ENCODE results near the gene PRSS27.
A peak's percentile ranks its signal among the peaks of the same experiment; 100 is the strongest.
"Not testable (repeated sequence)": the region's sequence is repeated elsewhere in the genome, so short reads cannot be mapped to it uniquely, and the experiment has no call there.

PRSS27 gene

DNA sequence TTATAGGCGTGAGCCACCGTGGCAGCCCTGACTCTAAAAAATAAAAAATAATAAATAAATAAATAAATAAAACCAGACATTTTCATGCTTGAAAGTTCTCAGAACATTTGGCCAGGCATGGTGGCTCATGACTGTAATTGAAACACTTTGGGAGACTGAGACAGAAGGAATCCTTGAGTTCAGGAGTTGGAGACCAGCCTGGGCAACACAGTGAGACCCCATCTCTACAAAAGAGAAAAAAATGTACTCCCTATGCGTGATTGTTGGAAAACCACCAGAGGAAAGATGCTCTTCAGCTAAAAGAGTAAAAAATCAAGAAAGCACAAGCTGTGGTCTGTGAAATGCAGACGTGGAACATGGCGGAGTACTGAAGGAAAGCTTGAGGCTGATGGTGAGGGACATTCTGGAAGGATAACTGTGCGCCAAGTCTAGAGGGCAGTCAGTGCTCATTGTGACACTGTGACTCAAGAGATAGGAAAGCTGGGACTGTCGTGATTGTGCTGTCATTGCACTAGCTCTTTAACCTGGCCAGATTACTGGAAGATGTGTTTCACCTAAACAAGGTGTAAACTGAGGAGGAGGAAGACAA is 4.2 kb upstream of the PRSS27 start:
- DNase-seq (ENCODE audit: low spot score): no peak

DNA sequence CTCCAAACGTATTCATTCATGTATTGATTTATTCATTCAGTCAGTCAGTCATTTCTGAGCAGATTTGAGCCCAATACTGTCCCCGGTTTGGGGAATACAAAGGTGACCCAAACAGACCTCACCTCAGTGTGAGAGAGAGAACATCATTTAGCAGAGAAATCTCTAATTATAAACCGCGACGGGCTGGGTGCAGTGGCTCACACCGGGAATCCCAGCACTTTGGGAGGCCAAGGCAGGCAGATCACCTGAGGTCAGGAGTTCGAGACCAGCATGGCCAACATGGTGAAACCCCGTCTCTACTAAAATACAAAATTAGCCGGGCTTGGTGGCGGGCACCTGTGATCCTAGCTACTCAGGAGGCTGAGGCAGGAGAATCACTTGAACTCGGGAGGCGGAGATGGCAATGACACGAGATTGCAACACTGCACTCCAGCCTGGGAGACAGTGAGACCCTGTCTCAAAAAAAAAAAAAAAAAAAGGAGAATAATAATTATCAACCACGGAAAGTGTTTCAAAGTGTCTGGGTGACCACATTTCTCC is 1.7 kb upstream of the PRSS27 start:
- DNase-seq (ENCODE audit: low spot score): not testable (repeated sequence)

GRCh38 chr16:2720719-2721633 is 952 bp upstream of the PRSS27 start:
- peak; percentile 87 for DNase-seq (ENCODE audit: low spot score)

DNA sequence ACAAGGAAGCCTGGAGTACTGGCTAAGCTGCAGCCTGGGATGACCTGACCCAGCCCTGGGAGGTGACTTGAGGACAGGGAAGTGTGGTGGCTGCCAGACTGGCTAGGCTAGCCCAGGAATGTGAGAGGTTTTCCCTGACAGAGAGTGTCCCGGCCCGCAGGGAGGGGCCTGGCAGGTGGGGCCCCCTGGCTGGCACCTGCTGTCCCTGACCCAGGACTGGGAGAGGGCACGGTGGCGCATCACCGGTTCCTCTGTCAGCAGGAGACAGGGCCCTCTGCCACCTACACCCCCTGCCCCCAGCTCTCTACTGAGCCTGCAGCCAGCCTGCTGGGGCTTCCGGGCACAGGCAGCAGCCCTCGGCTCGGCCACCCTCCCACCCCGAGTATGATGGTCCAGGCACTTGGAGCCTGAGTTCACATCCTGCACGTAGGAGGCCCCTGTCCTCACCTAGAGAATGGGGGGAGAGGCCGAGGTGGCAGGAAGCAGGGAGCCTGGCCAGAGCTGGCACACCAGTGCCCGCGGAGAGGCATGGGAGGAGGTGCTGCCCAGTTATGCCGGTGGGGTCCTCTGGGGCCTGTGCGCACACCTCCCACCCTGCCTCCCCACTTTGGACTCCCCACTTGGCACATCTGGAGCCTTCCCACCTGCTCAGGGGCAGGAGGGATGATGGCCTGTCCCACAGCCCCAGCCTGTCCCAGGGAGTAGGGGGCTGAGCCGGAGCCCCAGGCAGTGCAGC is 528 bp downstream of the PRSS27 start:
- no peak for DNase-seq (ENCODE audit: low spot score)

- DNase-seq (ENCODE audit: low spot score): no peak
These were observed 2.4 kb downstream of the PRSS27 start for GRCh38 chr16:2717383-2718263.

DNA sequence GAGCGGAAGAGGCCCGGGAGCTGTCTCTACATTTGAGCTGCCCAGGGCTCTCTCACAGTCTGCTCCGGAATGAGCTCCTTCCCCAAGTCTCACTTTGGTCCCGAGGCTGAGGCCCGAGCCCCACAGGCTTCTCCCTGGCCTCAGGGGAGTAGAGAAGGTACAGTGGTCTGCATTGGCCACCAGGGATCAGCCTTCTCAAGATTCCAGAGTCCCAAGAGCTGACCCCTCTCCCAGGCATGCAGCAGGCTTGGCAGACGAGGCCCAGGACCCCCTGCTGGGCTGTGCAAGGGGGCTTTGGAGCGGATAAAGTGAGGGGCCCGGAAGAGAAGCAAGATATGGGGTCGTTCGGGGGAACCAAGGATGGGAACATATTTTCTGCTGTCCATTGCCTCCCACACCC is 3.1 kb downstream of the PRSS27 start:
- no peak for DNase-seq (ENCODE audit: low spot score)

DNA sequence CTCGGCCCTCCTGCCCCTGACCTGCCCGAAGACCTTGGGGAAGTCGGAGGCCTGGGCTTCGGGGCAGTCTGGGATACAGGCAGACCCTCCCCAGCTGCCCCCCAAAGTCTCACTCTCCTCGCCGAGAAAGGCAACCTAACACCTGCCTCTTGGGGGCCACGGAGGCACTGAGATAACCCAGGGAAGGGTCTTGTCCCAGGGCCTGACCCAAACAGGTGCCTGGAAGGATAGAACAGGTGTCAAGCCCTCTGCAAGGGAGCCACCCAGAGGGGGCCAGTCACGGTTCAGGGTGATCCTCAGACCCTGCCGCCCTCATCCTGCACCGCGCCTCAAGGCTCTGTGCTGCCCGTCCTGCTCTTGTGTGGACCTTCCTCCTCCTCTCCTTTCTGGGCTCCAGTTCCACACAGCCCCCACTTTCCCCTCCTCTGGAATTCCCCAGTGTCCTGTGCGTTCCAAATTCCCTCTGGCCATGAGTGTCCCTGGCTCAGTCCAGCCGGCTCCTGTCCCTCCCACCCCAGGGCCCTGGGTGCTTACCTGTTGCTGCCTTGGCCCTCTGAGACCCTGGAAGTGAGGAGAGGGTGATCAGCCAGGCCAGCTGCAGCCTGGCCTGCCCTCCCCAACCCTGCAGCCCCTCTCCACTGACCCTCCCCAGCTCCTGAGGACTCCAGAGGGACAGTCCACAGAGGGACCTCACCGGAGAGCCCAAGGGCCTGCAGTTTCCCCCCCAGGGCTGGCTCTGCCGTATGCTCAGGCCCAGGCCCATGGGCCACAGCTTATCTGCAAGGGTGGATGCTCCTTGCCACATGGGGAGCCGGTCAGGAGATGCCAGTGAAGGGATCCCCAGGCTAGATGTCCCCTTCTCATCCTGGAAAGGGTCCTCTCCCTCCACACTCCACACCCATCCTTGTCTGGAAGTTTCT is 3.8 kb downstream of the PRSS27 start:
- no peak for DNase-seq (ENCODE audit: low spot score)

DNA sequence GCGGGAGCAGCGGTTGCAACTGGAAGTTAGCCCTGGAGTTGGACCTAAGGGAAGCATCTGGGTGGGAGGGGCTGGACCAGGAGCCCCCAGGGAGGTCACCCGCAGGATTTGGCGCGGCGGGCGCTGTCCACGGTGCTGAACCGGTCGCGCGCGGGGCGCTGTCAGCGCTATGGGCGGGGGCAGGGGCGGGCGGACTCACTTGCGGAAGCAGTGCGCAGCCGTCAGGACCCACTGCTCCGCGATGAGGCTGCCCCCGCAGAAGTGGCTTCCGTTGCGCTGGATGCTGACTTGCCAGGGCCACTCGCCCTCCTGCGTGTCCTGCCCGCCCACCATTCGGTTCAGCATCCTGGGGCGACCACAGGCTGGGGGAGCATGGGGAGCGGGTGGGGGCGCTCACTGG is 4.5 kb downstream of the PRSS27 start:
- DNase-seq (ENCODE audit: low spot score): peak; percentile 14

GRCh38 chr16:2715064-2715463 is 5.0 kb downstream of the PRSS27 start:
- DNase-seq (ENCODE audit: low spot score): no peak

DNA sequence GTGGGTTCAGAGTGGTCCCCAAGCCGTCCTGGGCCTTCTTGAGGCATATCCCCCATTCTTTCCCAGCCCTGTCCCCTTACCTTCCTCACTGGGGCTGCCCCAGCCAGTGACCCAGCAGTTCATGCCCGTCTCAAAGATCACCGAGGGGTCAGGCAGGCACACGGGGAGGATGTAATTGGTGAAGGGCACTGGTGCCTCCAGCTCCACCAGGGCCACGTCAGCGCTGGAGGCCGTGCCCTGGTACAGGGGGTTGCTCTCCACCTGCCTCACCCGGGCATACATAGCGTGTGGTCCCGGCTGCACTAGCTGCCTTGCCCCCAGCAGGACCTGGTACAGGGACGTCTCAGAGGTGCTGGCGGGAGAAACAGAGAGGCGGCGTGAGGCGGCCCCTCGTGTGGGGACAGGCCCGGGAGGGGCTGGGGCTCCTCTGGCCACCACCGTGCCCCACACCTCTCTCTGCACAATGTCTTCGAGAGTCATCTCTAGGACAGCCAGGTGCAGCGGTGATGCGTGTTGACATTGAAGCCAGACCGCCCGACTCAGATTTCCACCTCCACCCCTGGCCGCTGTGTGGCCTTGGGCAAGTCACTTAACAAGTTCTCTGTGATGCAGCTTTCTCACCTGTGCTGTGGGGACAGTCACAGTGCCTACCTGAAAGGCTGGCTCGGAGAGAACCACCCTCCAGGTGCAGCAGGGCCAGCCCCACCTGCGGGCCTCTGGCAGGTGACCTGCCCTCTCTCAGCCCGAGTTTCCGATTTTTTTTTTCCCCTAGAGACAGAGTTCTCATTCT is 5.8 kb downstream of the PRSS27 start:
- no peak for DNase-seq (ENCODE audit: low spot score)

DNA sequence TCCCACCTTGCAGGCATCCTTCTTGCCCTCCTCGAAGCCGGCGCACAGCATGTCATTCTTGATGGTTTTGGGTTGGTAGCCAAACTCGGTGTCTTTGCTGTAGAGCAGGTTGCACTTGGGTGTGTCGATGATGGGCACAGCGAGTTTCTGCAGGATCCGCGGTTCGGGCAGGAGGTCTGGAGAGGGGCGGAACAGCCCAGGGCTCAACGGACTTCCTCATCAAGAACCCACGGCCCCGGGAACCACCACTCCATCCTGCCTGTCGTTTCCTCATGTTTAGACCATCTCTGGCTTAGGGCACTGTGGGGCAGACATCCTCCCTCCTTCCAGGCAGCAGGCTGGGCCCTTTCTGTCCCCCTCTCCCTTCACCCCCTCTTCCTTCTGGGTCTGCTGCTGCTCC is 6.5 kb downstream of the PRSS27 start:
- no peak for DNase-seq (ENCODE audit: low spot score)

DNA sequence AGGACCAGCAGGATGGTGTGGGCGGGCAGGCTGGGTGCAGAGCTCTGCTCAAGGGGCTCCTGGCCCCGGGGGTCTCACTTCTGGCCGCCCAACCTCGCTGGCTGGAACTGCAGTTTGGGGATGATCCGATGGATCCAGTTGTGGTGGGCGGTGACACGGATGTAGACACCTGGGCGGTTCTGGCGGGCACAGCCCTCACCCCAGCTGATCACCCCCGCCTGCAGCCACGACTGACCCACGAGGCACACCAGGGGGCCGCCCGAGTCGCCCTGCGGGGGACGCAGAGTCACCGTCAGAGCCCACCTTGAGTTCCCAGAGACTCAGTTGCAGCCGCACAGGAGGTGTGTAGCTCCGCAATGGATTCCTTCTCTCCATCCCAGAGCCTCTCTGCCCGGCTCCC is 7.5 kb downstream of the PRSS27 start:
- no peak for DNase-seq (ENCODE audit: low spot score)

GRCh38 chr16:2712063-2712441 is 8.0 kb downstream of the PRSS27 start:
- DNase-seq (ENCODE audit: low spot score): no peak

GRCh38 chr16:2711370-2712062 is 8.5 kb downstream of the PRSS27 start:
- DNase-seq (ENCODE audit: low spot score): no peak

GRCh38 chr16:2710711-2711231 is 9.3 kb downstream of the PRSS27 start:
- DNase-seq (ENCODE audit: low spot score): no peak

- DNase-seq (ENCODE audit: low spot score): no peak
These were observed 9.9 kb downstream of the PRSS27 start for GRCh38 chr16:2710021-2710710.

- DNase-seq (ENCODE audit: low spot score): no peak
These were observed 10.4 kb downstream of the PRSS27 start for GRCh38 chr16:2709588-2709984.

- DNase-seq (ENCODE audit: low spot score): no peak
These were observed 11.0 kb downstream of the PRSS27 start for GRCh38 chr16:2708955-2709587.

All from LoVo (cell line).